ENCODE results near the gene SNPH.

The SNPH gene

GRCh38 chr20:1307571-1307971 is 41.5 kb downstream of the SNPH start:
- DNase-seq: no peak

GRCh38 chr20:1308067-1308701 is 42.1 kb downstream of the SNPH start:
- no peak for DNase-seq

GRCh38 chr20:1308702-1309095 is 42.6 kb downstream of the SNPH start:
- DNase-seq: no peak

- no peak for DNase-seq
These were observed 43.3 kb downstream of the SNPH start for GRCh38 chr20:1309439-1309847.

GRCh38 chr20:1310071-1310470 is 44.0 kb downstream of the SNPH start:
- DNase-seq: no peak

- no peak for DNase-seq
These were observed 44.6 kb downstream of the SNPH start for GRCh38 chr20:1310506-1311190.

- DNase-seq: no peak
These were observed 46.2 kb downstream of the SNPH start for GRCh38 chr20:1312308-1312707.

GRCh38 chr20:1312904-1313235 is 46.8 kb downstream of the SNPH start:
- no peak for DNase-seq

- no peak for DNase-seq
These were observed 47.3 kb downstream of the SNPH start for GRCh38 chr20:1313236-1313964.

GRCh38 chr20:1315804-1316203 is 49.7 kb downstream of the SNPH start:
- no peak for DNase-seq

GRCh38 chr20:1317545-1318255 is 51.6 kb downstream of the SNPH start:
- no peak for DNase-seq

- DNase-seq: no peak
These were observed 53.0 kb downstream of the SNPH start for GRCh38 chr20:1319051-1319450.

- no peak for DNase-seq
These were observed 53.4 kb downstream of the SNPH start for GRCh38 chr20:1319462-1319861.

GRCh38 chr20:1320016-1320415 is 53.9 kb downstream of the SNPH start:
- DNase-seq: no peak

- DNase-seq: no peak
These were observed 55.0 kb downstream of the SNPH start for GRCh38 chr20:1320902-1321653.

- no peak for DNase-seq
These were observed 55.5 kb downstream of the SNPH start for GRCh38 chr20:1321654-1321939.

GRCh38 chr20:1322511-1323245 is 56.6 kb downstream of the SNPH start:
- DNase-seq: no peak

- DNase-seq: no peak
These were observed 57.2 kb downstream of the SNPH start for GRCh38 chr20:1323256-1323655.

- DNase-seq: no peak
These were observed 57.9 kb downstream of the SNPH start for GRCh38 chr20:1323830-1324597.

- DNase-seq: no peak
These were observed 58.6 kb downstream of the SNPH start for GRCh38 chr20:1324598-1325172.
